IMR-90 (cell line): ENCODE results near the gene MTCP1. TPM values are rescaled to one million over a fixed set of nuclear protein-coding genes. Genes with fewer than 3 reads are reported as not detected.

Experiments used
- ATAC-seq: fragments of 200-7000 bp; cut with Tn5 transposase; 2 replicates; pipeline ENCODE4 v1.9.1; 2020; ENCODE audit warnings: low read depth, mild to moderate bottlenecking, moderate library complexity
- BruUV-seq: library from RNA; stranded (reverse); fragments of 400-500 nt; replicated peaks from 2 replicates; lab custom pipeline; 2021; lab: Mats Ljungman, UMichigan
- CTCF ChIA-PET: fragments of 300-600 bp; formaldehyde crosslinking; extraction: SDS; loops from one replicate; lab custom pipeline; 2021; ENCODE audit warnings: antibody characterized with exemption; lab: Yijun Ruan, JAX
- POLR2A ChIA-PET: fragments of 300-600 bp; sonication (Branson Sonifier 250); formaldehyde crosslinking; loops from one replicate; lab custom pipeline; 2022; ENCODE audit warnings: antibody characterized with exemption; ENCODE audit not compliant: unreplicated experiment; lab: Charles Lee
- DNase-seq: peaks from one replicate; pipeline ENCODE4 v3.0.0; 2013
- H2AFZ ChIP-seq: replicated peaks from 2 replicates; pipeline ENCODE3; 2013; ENCODE audit warnings: low read length, mild to moderate bottlenecking; ENCODE audit not compliant: poor library complexity
- H2AK5ac ChIP-seq: 2 replicates; pipeline ENCODE4 v1.6.1; 2013; ENCODE audit warnings: low read depth, low read length, inconsistent platforms
- H2AK9ac ChIP-seq: replicated peaks from 2 replicates; pipeline ENCODE3; 2013; ENCODE audit warnings: mild to moderate bottlenecking, low read depth, low read length, moderate library complexity; ENCODE audit not compliant: poor library complexity
- H2BK120ac ChIP-seq: 2 replicates; pipeline ENCODE4 v1.6.1; 2013; ENCODE audit warnings: low read depth, low read length, inconsistent platforms
- H2BK15ac ChIP-seq: 3 replicates; pipeline ENCODE4 v1.6.1; 2013; ENCODE audit warnings: low read depth, low read length, inconsistent platforms
- H2BK20ac ChIP-seq: 2 replicates; pipeline ENCODE4 v1.6.1; 2013; ENCODE audit warnings: low read depth, mild to moderate bottlenecking, inconsistent platforms, low read length, moderate library complexity
- H2BK5ac ChIP-seq: 2 replicates; pipeline ENCODE4 v1.6.1; 2013; ENCODE audit warnings: mild to moderate bottlenecking, low read depth, low read length, inconsistent platforms; ENCODE audit not compliant: poor library complexity, severe bottlenecking
- H3K14ac ChIP-seq: replicated peaks from 2 replicates; pipeline ENCODE4 v1.6.1; 2013; ENCODE audit warnings: low read depth, low read length, inconsistent platforms
- H3K18ac ChIP-seq: 2 replicates; pipeline ENCODE4 v1.6.1; 2013; ENCODE audit warnings: low read depth, low read length, control low read depth
- H3K23ac ChIP-seq: 2 replicates; pipeline ENCODE4 v1.6.1; 2013; ENCODE audit warnings: low read depth, low read length, inconsistent platforms
- H3K27ac ChIP-seq: 2 replicates; pipeline ENCODE4 v1.5.1; 2013; ENCODE audit warnings: mild to moderate bottlenecking, control low read depth, low read length; ENCODE audit not compliant: insufficient read depth
- H3K27me3 ChIP-seq: 2 replicates; pipeline ENCODE4 v1.6.1; 2013; ENCODE audit warnings: low read length; ENCODE audit not compliant: control insufficient read depth, insufficient read depth
- H3K36me3 ChIP-seq: 2 replicates; pipeline ENCODE4 v1.6.1; 2013; ENCODE audit warnings: low read length, mixed read lengths; ENCODE audit not compliant: control insufficient read depth, insufficient read depth
- H3K4ac ChIP-seq: 2 replicates; pipeline ENCODE4 v1.6.1; 2013; ENCODE audit warnings: low read depth, low read length, inconsistent platforms
- H3K4me1 ChIP-seq: 2 replicates; pipeline ENCODE4 v1.6.1; 2013; ENCODE audit warnings: low read length, mixed read lengths; ENCODE audit not compliant: control insufficient read depth, insufficient read depth
- H3K4me2 ChIP-seq: 2 replicates; pipeline ENCODE4 v1.6.1; 2013; ENCODE audit warnings: low read depth, mild to moderate bottlenecking, control low read depth, low read length, moderate library complexity
- H3K4me3 ChIP-seq: 2 replicates; pipeline ENCODE4 v1.5.1; 2013; ENCODE audit warnings: low read depth, mild to moderate bottlenecking, control low read depth, low read length, moderate library complexity; ENCODE audit not compliant: insufficient read depth
- H3K56ac ChIP-seq: 2 replicates; pipeline ENCODE4 v1.6.1; 2013; ENCODE audit warnings: low read length, inconsistent platforms; ENCODE audit not compliant: insufficient read depth; ENCODE audit errors: extremely low read depth
- H3K79me1 ChIP-seq, 2 experiments: 2 replicates each; pipeline ENCODE4 v1.6.1; 2013; ENCODE audit warnings: low read length in 2 of 2, inconsistent platforms in 1 of 2, low read depth in 1 of 2
- H3K9ac ChIP-seq: 2 replicates; pipeline ENCODE4 v1.6.1; 2013; ENCODE audit warnings: low read depth, low read length, control low read depth
- H3K9me1 ChIP-seq: 2 replicates; pipeline ENCODE4 v1.6.1; 2013; ENCODE audit warnings: low read length, inconsistent platforms; ENCODE audit not compliant: insufficient read depth
- H3K9me3 ChIP-seq: 2 replicates; pipeline ENCODE4 v1.6.1; 2013; ENCODE audit warnings: low read length; ENCODE audit not compliant: control insufficient read depth, insufficient read depth
- H4K20me1 ChIP-seq: 2 replicates; pipeline ENCODE4 v1.6.1; 2013; ENCODE audit warnings: low read length, inconsistent platforms; ENCODE audit not compliant: insufficient read depth
- H4K5ac ChIP-seq: 2 replicates; pipeline ENCODE4 v1.6.1; 2013; ENCODE audit warnings: mild to moderate bottlenecking, low read depth, low read length, control low read depth
- H4K8ac ChIP-seq, 2 experiments: 2 replicates each; pipeline ENCODE4 v1.6.1; 2013; ENCODE audit warnings: low read depth in 2 of 2, low read length in 2 of 2, control low read depth in 1 of 2, inconsistent platforms in 1 of 2
- H4K91ac ChIP-seq: 2 replicates; pipeline ENCODE4 v1.6.1; 2013; ENCODE audit warnings: low read depth, low read length, inconsistent platforms; ENCODE audit not compliant: insufficient read depth
- CTCF ChIP-seq: conservative IDR thresholded peaks from 2 replicates; pipeline ENCODE4 v1.5.1; 2012; ENCODE audit warnings: mild to moderate bottlenecking, low read depth, low read length, improper control_type of control experiment
- MAZ ChIP-seq: IDR thresholded peaks from 2 replicates; pipeline ENCODE4 v1.6.1; 2012; ENCODE audit warnings: low read depth, mild to moderate bottlenecking, low read length, improper control_type of control experiment, moderate library complexity, borderline replicate concordance
- RFX5 ChIP-seq: IDR thresholded peaks from 2 replicates; pipeline ENCODE4 v1.8.0; 2012; ENCODE audit warnings: low read depth, mild to moderate bottlenecking, low read length, moderate library complexity
- WGBS, 2 experiments: methylation state at CpG; one replicate each; pipeline versions ENCODE4 v1.1.5 to v1.1.7; 2013; ENCODE audit warnings: missing lambda C conversion rate in 2 of 2; ENCODE audit not compliant: insufficient read length in 1 of 2; ENCODE audit errors: extremely low coverage in 2 of 2; 5-methylcytosine and 5-hydroxymethylcytosine counted together
- dilution Hi-C: fragments of 300-500 bp; cut with HindIII; formaldehyde crosslinking; loops from one replicate; pipeline ENCODE4 v1.14.3; 2018; ENCODE audit warnings: low sequenced_read_pairs; ENCODE audit not compliant: unreplicated experiment
- in situ Hi-C: fragments of 300-500 bp; cut with MboI; formaldehyde crosslinking; loops from 3 replicates; pipeline ENCODE4 v1.14.3; 2019; ENCODE audit warnings: low sequenced_read_pairs, inconsistent platforms, mixed read lengths
- intact Hi-C: fragments of 100-400 bp; cut with micrococcal nuclease; formaldehyde crosslinking; loops from 2 replicates; pipeline ENCODE4 v1.10.0; 2022
- polyA plus RNA-seq, 3 experiments: library from polyadenylated mRNA; depleted of rRNA; stranded (reverse); fragments of >200 nt; gene quantifications; 2 replicates each; pipeline ENCODE4 v1.2.3, GENCODE V29; 2012; ENCODE audit warnings: low replicate concordance in 1 of 3
- total RNA-seq: library from RNA; depleted of rRNA; stranded (reverse); fragments of >200 nt; gene quantifications from 2 replicates; pipeline ENCODE4 v1.2.3, GENCODE V29; 2012

The MTCP1 gene
- total and polyA plus RNA-seq, 2 of the 4 experiments (the other 2 are of a cell fraction), result 0.54 to 4.2 TPM

GRCh38 chrX:155031657-155032056 is 39.3 kb downstream of the MTCP1 start:
- ATAC-seq (no peak), DNase-seq (no peak)
- in situ Hi-C loops (no loop called here), dilution Hi-C loops (no loop called here), intact Hi-C loops (no loop called here)
- POLR2A ChIA-PET, result no interaction called here
- H2BK15ac ChIP-seq, result no peak overlapping the region
- no peak overlapping the region for H3K14ac ChIP-seq
- WGBS, 2 experiments, result no CpG with 5 or more reads among the region's 5 CpGs
- no peaks in the 10 kb centered on the region for H4K20me1 ChIP-seq
- TF ChIP-seq MAZ, result no peak
- no peak for TF ChIP-seq CTCF
- TF ChIP-seq RFX5, result no peak
- H4K5ac ChIP-seq, result no peak overlapping the region
- H3K4ac ChIP-seq, result no peak overlapping the region
- H2BK20ac ChIP-seq, result no peak overlapping the region
- no peak overlapping the region for H4K8ac ChIP-seq
- H2BK5ac ChIP-seq, result no peak overlapping the region
- no peak overlapping the region for H3K18ac ChIP-seq
- BruUV-seq, result no TSS peak
- no peak overlapping the region for H2AK9ac ChIP-seq
- H3K56ac ChIP-seq, result no peak overlapping the region
- H3K4me2 ChIP-seq, result no peak overlapping the region
- no peaks in the 10 kb centered on the region for H3K27me3 ChIP-seq
- H3K9me3 ChIP-seq, result no peaks in the 10 kb centered on the region
- H4K91ac ChIP-seq, result no peak overlapping the region
- H3K9ac ChIP-seq, result no peak overlapping the region
- CTCF ChIA-PET, result no interaction called here
- H2AK5ac ChIP-seq, result no peak overlapping the region
- H2BK120ac ChIP-seq, result no peak overlapping the region
- H3K4me3 ChIP-seq, result no peak overlapping the region
- no peaks in the 10 kb centered on the region for H3K4me1 ChIP-seq
- no peak overlapping the region for H2AFZ ChIP-seq
- no peak overlapping the region for H3K27ac ChIP-seq
- no peaks in the 10 kb centered on the region for H3K36me3 ChIP-seq
- H3K79me1 ChIP-seq, result peaks cover 0 to 7% of the 10 kb centered on the region in 2 experiments; a peak in 2 of 4 replicates
- no peaks in the 10 kb centered on the region for H3K9me1 ChIP-seq
- no peak overlapping the region for H3K23ac ChIP-seq
